ENCODE measurements around the gene S100A3.

GRCh38 chr1:153556348-153556747 lies 7.3 kb upstream of the S100A3 start:
- TF ChIP-seq CTCF (conservative IDR thresholded peaks at IDR 0.05) = no peak
- no peak for TF ChIP-seq EZH2 (IDR thresholded peaks at IDR 0.05; ENCODE audit: low read depth)
